ENCODE measurements around the gene NEURL1.

- no peak for TF ChIP-seq CTCF (IDR thresholded peaks at IDR 0.05)
- no peak for TF ChIP-seq POLR2A (IDR thresholded peaks at IDR 0.05)
Observed at GRCh38 chr10:103574097-103575061, 80.9 kb downstream of the NEURL1 start.

All from esophagus squamous epithelium (tissue), 4 donors.